Gastrocnemius medialis (tissue), 4 donors: ENCODE results near the gene MEN1.

Experiments
- CTCF ChIP-seq, 5 experiments: fragments of 450-650 bp in 3 of 5; fragments of 200-600 bp in 2 of 5; sonication (generic) in 2 of 5; IDR thresholded peaks in 4 of 5; conservative IDR thresholded peaks in 1 of 5; 1 replicate in 4 of 5; 2 replicates in 1 of 5; pipeline ENCODE4 v1.5.1; 2016 to 2019; ENCODE audit warnings: antibody characterized with exemption in 5 of 5, mild to moderate bottlenecking in 3 of 5, moderate library complexity in 3 of 5
- POLR2A ChIP-seq, 2 donors: fragments of 450-650 bp; IDR thresholded peaks; one replicate each; pipeline ENCODE4 v1.6.1; 2017; ENCODE audit warnings: antibody characterized with exemption in 2 of 2, mild to moderate bottlenecking in 2 of 2, moderate library complexity in 2 of 2

GRCh38 chr11:64771861-64772260 lies 38.5 kb downstream of the MEN1 start:
- TF ChIP-seq CTCF (IDR thresholded peaks at IDR 0.05 in 4 of 5, conservative IDR thresholded peaks at IDR 0.05 in 1 of 5) (no peak), POLR2A (IDR thresholded peaks at IDR 0.05) (no peak)
